Fibroblast of villous mesenchyme (primary cell): ENCODE results near the gene MSX1. TPM values are rescaled to one million over a fixed set of nuclear protein-coding genes. Genes with fewer than 3 reads are reported as not detected.

Experiments
- DNase-seq: peaks from one replicate; pipeline ENCODE4 v3.0.0-alpha.2; 2010; ENCODE audit warnings: low read depth
- H3K4me3 ChIP-seq: 2 replicates; pipeline ENCODE4 v1.5.1; 2011; ENCODE audit warnings: low read depth, mild to moderate bottlenecking, low read length
- total RNA-seq: library from RNA; depleted of rRNA; stranded (reverse); fragments of >200 nt; gene quantifications from 2 replicates; pipeline ENCODE4 v1.2.3, GENCODE V29; 2012
- TF ChIP-seq, protein P1 (sequence below): IDR thresholded peaks from 2 replicates; pipeline ENCODE4 v1.5.1; 2012; ENCODE audit warnings: low read depth, mild to moderate bottlenecking, low read length; ENCODE audit not compliant: insufficient read depth

Gene MSX1
- total RNA-seq, 1 donor: 4.3 TPM

DNA sequence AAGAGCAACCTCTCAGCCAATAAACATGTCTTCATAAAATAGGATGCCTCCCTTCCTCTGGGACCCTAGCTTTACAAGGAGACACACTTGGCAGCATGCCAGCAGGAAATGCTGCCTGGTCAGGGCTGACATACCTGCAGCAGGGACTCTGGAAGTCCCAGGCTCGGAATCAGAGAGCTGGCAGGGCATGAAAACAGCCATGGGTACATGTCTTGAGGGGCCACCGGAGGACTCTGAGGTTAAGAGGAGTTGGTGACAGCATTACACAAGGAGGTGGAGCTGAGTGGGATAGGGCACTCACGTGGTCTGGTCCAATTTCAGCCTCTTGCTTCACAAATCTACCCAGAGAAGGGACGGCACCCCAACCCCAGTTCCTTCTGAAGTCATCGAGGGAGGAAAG lies 15.7 kb downstream of the MSX1 start:
- H3K4me3 ChIP-seq: no peak overlapping the region
- DNase-seq: no peak
- TF ChIP-seq, protein P1, sequence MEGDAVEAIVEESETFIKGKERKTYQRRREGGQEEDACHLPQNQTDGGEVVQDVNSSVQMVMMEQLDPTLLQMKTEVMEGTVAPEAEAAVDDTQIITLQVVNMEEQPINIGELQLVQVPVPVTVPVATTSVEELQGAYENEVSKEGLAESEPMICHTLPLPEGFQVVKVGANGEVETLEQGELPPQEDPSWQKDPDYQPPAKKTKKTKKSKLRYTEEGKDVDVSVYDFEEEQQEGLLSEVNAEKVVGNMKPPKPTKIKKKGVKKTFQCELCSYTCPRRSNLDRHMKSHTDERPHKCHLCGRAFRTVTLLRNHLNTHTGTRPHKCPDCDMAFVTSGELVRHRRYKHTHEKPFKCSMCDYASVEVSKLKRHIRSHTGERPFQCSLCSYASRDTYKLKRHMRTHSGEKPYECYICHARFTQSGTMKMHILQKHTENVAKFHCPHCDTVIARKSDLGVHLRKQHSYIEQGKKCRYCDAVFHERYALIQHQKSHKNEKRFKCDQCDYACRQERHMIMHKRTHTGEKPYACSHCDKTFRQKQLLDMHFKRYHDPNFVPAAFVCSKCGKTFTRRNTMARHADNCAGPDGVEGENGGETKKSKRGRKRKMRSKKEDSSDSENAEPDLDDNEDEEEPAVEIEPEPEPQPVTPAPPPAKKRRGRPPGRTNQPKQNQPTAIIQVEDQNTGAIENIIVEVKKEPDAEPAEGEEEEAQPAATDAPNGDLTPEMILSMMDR: no peak

DNA sequence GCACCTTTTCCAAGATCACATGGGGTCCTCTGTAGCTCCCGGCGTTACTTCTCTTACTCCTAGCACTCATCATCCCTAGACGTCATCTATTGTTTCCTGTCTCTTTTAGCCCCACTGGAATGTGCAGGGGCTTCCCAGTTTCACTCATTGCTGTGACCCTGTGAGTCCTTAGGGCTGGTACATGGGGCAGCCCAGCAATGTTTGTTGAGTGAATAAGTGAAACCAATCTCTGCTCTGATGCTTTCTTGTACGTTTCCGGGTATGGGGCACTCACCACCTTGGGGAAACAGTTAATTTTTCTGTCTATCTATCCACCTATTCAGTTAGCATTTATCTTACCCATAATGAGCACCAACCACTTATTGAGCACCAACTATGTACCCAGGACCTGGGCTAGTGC lies 16.1 kb downstream of the MSX1 start:
- TF ChIP-seq, protein P1: no peak
- no peak for DNase-seq
- H3K4me3 ChIP-seq: no peak overlapping the region

DNA sequence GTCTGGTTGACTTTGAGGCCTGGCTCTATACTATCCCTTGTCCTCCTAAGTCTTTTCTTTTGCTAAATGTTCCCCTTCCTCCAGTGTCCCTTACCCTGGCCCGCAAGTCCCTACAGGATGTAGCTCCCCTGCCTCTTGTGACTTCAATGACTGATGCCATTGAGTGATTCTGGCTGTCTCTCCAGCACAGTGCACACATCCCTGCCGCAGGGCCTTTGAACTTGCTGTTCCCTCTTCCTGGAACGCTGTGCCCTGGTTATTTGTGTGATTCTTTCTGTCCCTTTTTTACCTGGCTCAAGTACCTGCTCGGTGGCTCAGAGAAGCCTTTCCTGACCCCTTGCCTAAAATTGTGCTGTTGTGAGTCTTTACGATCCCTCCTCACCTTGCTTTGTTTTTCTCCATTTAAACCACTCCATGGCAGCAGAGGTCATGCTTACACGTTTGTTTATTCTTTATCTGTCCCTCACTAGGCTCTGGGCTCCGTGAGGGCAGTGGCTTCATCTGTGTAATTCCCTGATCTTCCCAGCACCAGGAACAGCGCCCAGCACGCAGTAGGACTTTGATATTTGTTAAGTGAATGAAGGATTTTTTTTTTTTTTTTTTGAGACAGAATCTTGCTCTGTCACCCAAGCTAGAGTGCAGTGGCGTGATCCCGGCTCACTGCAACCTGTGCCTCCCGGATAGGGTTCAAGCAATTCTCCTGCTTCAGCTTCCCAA lies 17.6 kb downstream of the MSX1 start:
- H3K4me3 ChIP-seq: no peak overlapping the region
- TF ChIP-seq, protein P1: no peak
- DNase-seq: no peak

DNA sequence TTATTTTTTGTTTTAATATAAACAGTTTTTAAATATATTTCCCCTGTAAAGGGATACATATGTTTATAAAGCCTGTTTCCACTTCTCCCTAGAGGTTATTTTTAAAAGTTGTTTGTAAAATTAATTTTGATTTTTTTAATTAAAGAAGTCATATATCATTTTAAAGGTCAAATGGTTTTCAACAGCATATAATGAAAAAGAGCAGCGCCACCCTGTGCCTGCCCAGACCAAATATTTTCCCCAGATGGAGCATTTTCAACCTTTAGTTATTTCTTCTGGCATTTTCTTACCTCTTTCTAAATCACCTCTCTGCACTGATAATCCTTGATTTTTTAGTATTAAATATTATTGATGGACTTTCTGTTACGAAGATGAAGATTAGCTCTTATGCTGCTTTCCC lies 21.0 kb downstream of the MSX1 start:
- TF ChIP-seq, protein P1: peak; percentile 53
- no peak for DNase-seq
- H3K4me3 ChIP-seq: no peak overlapping the region

DNA sequence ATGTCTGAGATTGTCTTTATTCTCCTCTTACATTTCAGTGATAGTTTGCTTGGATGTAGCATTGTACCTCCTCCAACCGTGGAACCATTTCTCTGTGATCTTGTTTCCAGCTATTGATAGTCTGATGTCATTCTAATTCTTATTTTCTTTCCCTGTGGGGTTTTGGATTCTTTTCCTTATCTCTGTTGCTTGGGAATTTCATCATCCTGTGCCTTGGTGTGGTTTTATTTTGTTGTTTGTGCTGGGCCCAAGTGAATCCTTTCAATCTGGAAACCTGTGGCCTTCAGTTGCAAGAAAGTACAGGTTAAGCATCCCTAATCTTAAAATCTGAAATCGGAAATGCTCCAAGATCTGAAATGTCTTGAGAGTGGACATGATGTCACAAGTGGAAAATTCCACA lies 22.0 kb downstream of the MSX1 start:
- no peak for DNase-seq
- no peak overlapping the region for H3K4me3 ChIP-seq
- TF ChIP-seq, protein P1: no peak

DNA sequence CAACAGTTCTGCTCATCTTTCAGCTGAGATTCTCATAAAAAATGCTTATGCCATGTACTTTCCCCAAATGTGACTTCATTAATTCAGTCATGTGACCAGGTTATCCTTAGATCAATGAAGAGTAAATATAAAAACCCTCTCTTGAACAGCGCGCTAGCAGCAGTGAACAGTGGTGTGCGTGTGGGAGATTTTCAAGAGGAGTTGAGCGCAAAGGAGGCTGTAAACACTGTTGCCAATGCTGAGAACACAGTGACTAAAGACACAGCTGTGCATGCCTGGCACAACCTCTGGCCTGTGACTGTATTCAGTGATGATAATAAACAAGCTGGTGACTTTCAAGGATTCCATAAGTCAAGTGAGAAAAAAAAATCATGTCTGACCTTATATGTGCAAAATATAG lies 25.1 kb downstream of the MSX1 start:
- no peak overlapping the region for H3K4me3 ChIP-seq
- TF ChIP-seq, protein P1: no peak
- DNase-seq: no peak

DNA sequence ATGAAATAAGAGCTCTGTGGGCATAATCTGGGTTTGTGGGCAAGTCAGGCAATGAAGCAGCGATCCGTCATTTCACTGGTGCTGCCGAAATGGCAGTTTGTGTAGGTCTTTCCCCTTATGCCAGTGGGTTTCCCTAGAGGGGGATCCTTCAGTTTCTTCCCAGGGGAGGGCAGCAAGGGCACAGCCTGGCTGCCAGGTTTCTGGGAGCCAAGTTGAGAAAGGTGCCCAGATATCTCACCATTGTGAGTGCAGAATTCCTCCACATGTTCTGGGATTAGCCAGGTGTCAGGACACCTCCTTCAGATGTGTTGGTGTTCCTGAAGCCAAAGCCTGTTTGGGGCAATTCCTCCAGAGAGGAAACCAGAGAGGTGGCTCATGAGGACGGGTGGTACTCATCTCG lies 28.0 kb downstream of the MSX1 start:
- no peak overlapping the region for H3K4me3 ChIP-seq
- no peak for DNase-seq
- TF ChIP-seq, protein P1: no peak
